Fibroblast of skin of scalp (primary cell): ENCODE results near the gene ZNF783.
"Not testable (repeated sequence)": the region's sequence is repeated elsewhere in the genome, so short reads cannot be mapped to it uniquely, and the experiment has no call there.

Source experiments
- DNase-seq: peaks from one replicate; pipeline ENCODE4 v3.0.0-alpha.2; 2013

ZNF783 gene

GRCh38 chr7:149332602-149333320, 70.8 kb downstream of the ZNF783 start:
- not testable (repeated sequence) for DNase-seq

- no peak for DNase-seq
These were observed 71.3 kb downstream of the ZNF783 start for GRCh38 chr7:149333321-149333717.

GRCh38 chr7:149334219-149334618, 72.2 kb downstream of the ZNF783 start:
- DNase-seq: no peak
